Large intestine (tissue), 3 donors: ENCODE measurements around the gene ZNF165. TPM values are rescaled to one million over a fixed set of nuclear protein-coding genes. Genes with fewer than 3 reads are reported as not detected.
"Not testable (repeated sequence)": the region's sequence is repeated elsewhere in the genome, so short reads cannot be mapped to it uniquely, and the experiment has no call there.

Experiments used
- DNase-seq, 2 donors: peaks; one replicate each; pipeline versions ENCODE4 v3.0.0 to v3.0.0-alpha.2; 2013
- H3K27ac ChIP-seq: one replicate; pipeline ENCODE4 v1.5.1; 2013; ENCODE audit warnings: low read length
- H3K27me3 ChIP-seq: 2 replicates; pipeline ENCODE4 v1.6.1; 2013; ENCODE audit warnings: low read length; ENCODE audit not compliant: control insufficient read depth, insufficient read depth
- H3K36me3 ChIP-seq: 2 replicates; pipeline ENCODE4 v1.6.1; 2013; ENCODE audit warnings: low read length; ENCODE audit not compliant: control insufficient read depth, insufficient read depth
- H3K4me1 ChIP-seq: one replicate; pipeline ENCODE4 v1.6.1; 2013; ENCODE audit warnings: low read length; ENCODE audit not compliant: control insufficient read depth, insufficient read depth
- H3K4me3 ChIP-seq: one replicate; pipeline ENCODE4 v1.5.1; 2013; ENCODE audit warnings: low read length
- H3K9me3 ChIP-seq: one replicate; pipeline ENCODE4 v1.6.1; 2013; ENCODE audit warnings: mild to moderate bottlenecking, low read depth, low read length, moderate library complexity; ENCODE audit not compliant: control insufficient read depth
- WGBS: methylation state at CpG from one replicate; pipeline ENCODE4 v1.1.5; 2013; ENCODE audit warnings: low lambda C conversion rate; ENCODE audit not compliant: insufficient coverage; 5-methylcytosine and 5-hydroxymethylcytosine counted together
- polyA plus RNA-seq: library from polyadenylated mRNA; unstranded; fragments of 120-200 nt; gene quantifications from one replicate; pipeline ENCODE4 v1.2.1, GENCODE V29; 2013

ZNF165 gene
- polyA plus RNA-seq, 1 donor = 2.7 TPM

- H3K27me3 ChIP-seq = no peaks in the 10 kb centered on the region
- no peak overlapping the region for H3K27ac ChIP-seq
- WGBS = no CpG with 5 or more reads among the region's 5 CpGs
- H3K4me1 ChIP-seq = no peaks in the 10 kb centered on the region
- H3K4me3 ChIP-seq = no peak overlapping the region
- H3K9me3 ChIP-seq = peaks cover 16% of the 10 kb centered on the region
- DNase-seq = no peak
- peaks cover 25% of the 10 kb centered on the region for H3K36me3 ChIP-seq
Measured at GRCh38 chr6:28089054-28089453, 8.7 kb downstream of the ZNF165 start.

- WGBS = no CpG with 5 or more reads among the region's 33 CpGs
- Histone ChIP-seq H3K4me3 (peak overlapping the region; percentile 37), H3K4me1 (no peaks in the 10 kb centered on the region), H3K27me3 (no peaks in the 10 kb centered on the region), H3K27ac (no peak overlapping the region), H3K36me3 (peaks cover 19% of the 10 kb centered on the region), H3K9me3 (peaks cover 16% of the 10 kb centered on the region)
- peak; percentile 12 to 15 for DNase-seq
Measured at GRCh38 chr6:28090917-28091586, 10.7 kb downstream of the ZNF165 start.

- not testable (repeated sequence) for H3K27me3 ChIP-seq, H3K9me3 ChIP-seq, H3K4me1 ChIP-seq, DNase-seq, H3K27ac ChIP-seq, H3K4me3 ChIP-seq, H3K36me3 ChIP-seq
- WGBS = 76% methylated on average over 4 of the region's 7 CpGs
Measured at GRCh38 chr6:28102222-28102621, 21.9 kb downstream of the ZNF165 start.

- not testable (repeated sequence) for H3K4me1 ChIP-seq, H3K27me3 ChIP-seq, H3K27ac ChIP-seq, H3K36me3 ChIP-seq, H3K9me3 ChIP-seq, DNase-seq, H3K4me3 ChIP-seq
Measured at GRCh38 chr6:28102699-28103098, 22.3 kb downstream of the ZNF165 start.

GRCh38 chr6:28104392-28105244, 24.2 kb downstream of the ZNF165 start:
- DNase-seq = peak; percentile 82 to 94
- H3K27me3 ChIP-seq = no peaks in the 10 kb centered on the region
- H3K9me3 ChIP-seq = no peaks in the 10 kb centered on the region
- no peaks in the 10 kb centered on the region for H3K4me1 ChIP-seq
- peak overlapping the region; percentile 84 for H3K27ac ChIP-seq
- no peaks in the 10 kb centered on the region for H3K36me3 ChIP-seq
- peak overlapping the region; percentile 72 for H3K4me3 ChIP-seq
- no CpG with 5 or more reads among the region's 54 CpGs for WGBS

GRCh38 chr6:28105245-28105639, 24.9 kb downstream of the ZNF165 start:
- Histone ChIP-seq H3K9me3 (no peaks in the 10 kb centered on the region), H3K4me1 (no peaks in the 10 kb centered on the region), H3K27me3 (peaks cover 2% of the 10 kb centered on the region), H3K27ac (peak overlapping the region; percentile 84), H3K36me3 (no peaks in the 10 kb centered on the region), H3K4me3 (peak overlapping the region; percentile 72)
- WGBS = no CpG with 5 or more reads among the region's 5 CpGs
- DNase-seq = no peak

GRCh38 chr6:28107506-28107905, 27.1 kb downstream of the ZNF165 start:
- Histone ChIP-seq H3K9me3 (no peaks in the 10 kb centered on the region), H3K27me3 (peaks cover 6% of the 10 kb centered on the region), H3K27ac (no peak overlapping the region), H3K4me3 (no peak overlapping the region), H3K36me3 (no peaks in the 10 kb centered on the region), H3K4me1 (no peaks in the 10 kb centered on the region)
- no peak for DNase-seq
- no CpG with 5 or more reads among the region's 3 CpGs for WGBS

- peaks cover 6% of the 10 kb centered on the region for H3K27me3 ChIP-seq
- peaks cover 5% of the 10 kb centered on the region for H3K36me3 ChIP-seq
- no peaks in the 10 kb centered on the region for H3K4me1 ChIP-seq
- no peak overlapping the region for H3K4me3 ChIP-seq
- WGBS = 61% methylated on average over 2 of the region's 3 CpGs
- no peak overlapping the region for H3K27ac ChIP-seq
- H3K9me3 ChIP-seq = no peaks in the 10 kb centered on the region
- no peak for DNase-seq
Measured at GRCh38 chr6:28111964-28112363, 31.6 kb downstream of the ZNF165 start.

- WGBS = no CpG with 5 or more reads among the region's 2 CpGs
- H3K36me3 ChIP-seq = peaks cover 24% of the 10 kb centered on the region
- no peak for DNase-seq
- no peak overlapping the region for H3K27ac ChIP-seq
- no peaks in the 10 kb centered on the region for H3K4me1 ChIP-seq
- peaks cover 2% of the 10 kb centered on the region for H3K27me3 ChIP-seq
- H3K4me3 ChIP-seq = no peak overlapping the region
- no peaks in the 10 kb centered on the region for H3K9me3 ChIP-seq
Measured at GRCh38 chr6:28115799-28116198, 35.4 kb downstream of the ZNF165 start.

- 80% methylated on average over 1 of the region's 2 CpGs for WGBS
Measured at GRCh38 chr6:28117386-28118050, 37.1 kb downstream of the ZNF165 start.

More at GRCh38 chr6:28117386-28118050, 37.1 kb downstream of the ZNF165 start:
- H3K4me3 ChIP-seq = no peak overlapping the region
- DNase-seq = no peak
- no peaks in the 10 kb centered on the region for H3K27me3 ChIP-seq
- no peaks in the 10 kb centered on the region for H3K4me1 ChIP-seq
- no peak overlapping the region for H3K27ac ChIP-seq
- no peaks in the 10 kb centered on the region for H3K9me3 ChIP-seq
- H3K36me3 ChIP-seq = peaks cover 24% of the 10 kb centered on the region
